RCC 7860 (cell line): Measurements from ENCODE around the gene LAMB2.
A peak's percentile ranks its signal among the peaks of the same experiment; 100 is the strongest.

Experiments
- DNase-seq: peaks from one replicate; pipeline ENCODE4 v3.0.0-alpha.2; 2015; ENCODE audit warnings: low spot score
- FAIRE-seq: peaks from 2 replicates; lab custom pipeline; 2012; peaks lifted over from hg19 to GRCh38; lab: Jason Lieb, UNC

LAMB2 gene

DNA sequence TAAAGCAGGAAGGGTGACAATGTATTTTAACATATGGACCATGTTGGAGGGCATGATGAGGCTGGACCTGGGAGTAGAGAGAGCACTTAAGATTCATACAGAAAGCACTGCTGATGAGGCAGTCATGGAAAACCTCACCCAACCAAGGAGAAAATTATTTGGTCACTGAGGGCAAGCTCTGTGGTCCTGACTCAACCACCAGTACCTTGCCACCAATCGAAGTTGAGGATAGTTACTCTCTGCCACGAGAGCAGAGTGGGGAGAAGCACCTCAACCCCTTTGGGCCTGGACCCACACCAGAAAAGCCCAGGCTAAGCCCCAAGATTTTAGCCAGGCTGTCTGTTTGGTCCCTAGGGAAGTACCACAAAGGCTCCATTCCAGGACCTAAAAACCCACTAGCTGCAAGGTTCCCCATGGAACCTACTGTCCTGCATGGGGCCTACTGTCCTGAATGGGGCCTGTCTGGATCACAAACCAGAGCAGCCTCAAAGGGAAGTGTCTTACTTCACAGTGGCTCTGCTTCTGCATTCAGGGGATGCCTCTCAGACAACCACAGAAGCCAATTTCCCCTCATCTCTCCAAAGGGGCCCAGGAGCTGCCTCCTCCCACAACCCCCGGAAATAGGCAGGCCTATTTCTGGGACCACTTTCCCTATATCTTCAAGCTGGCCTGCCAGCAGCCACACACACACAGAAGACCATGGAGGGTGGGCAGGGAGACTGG, 29.1 kb upstream of the LAMB2 start:
- no peak for DNase-seq
- no peak for FAIRE-seq

- FAIRE-seq (no peak), DNase-seq (no peak)
Observed at GRCh38 chr3:49161197-49161596, 28.3 kb upstream of the LAMB2 start.

- DNase-seq: peak; percentile 78
- peak; percentile 84 for FAIRE-seq
Observed at GRCh38 chr3:49158792-49159191, 25.9 kb upstream of the LAMB2 start.

GRCh38 chr3:49158103-49158709, 25.4 kb upstream of the LAMB2 start:
- DNase-seq (peak; percentile 22), FAIRE-seq (no peak)

- no peak for DNase-seq
- FAIRE-seq: no peak
Observed at GRCh38 chr3:49157289-49157688, 24.4 kb upstream of the LAMB2 start.

- no peak for FAIRE-seq
- DNase-seq: no peak
Observed at GRCh38 chr3:49153349-49153912, 20.6 kb upstream of the LAMB2 start.

- FAIRE-seq (no peak), DNase-seq (no peak)
Observed at GRCh38 chr3:49151610-49152009, 18.8 kb upstream of the LAMB2 start.

DNA sequence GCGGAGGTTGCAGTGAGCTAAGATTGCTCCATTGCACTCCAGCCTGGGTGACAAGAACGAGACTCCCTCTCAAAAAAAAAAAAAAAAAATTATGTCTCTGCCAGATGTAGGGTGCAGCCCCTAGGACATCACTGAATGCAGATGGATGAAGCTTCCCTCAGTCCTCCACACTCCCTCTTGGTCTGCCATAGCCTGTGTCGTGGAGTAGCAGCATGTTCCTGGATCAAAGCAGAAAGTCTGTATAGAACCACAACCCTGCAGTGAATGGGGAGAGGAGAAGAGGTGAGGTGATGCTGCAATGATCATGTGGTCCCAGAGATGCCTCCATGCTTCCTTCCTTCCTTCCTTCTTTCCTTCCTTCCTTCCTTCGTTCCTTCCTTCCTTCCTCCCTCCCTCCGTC, 15.3 kb upstream of the LAMB2 start:
- DNase-seq (no peak), FAIRE-seq (no peak)

DNA sequence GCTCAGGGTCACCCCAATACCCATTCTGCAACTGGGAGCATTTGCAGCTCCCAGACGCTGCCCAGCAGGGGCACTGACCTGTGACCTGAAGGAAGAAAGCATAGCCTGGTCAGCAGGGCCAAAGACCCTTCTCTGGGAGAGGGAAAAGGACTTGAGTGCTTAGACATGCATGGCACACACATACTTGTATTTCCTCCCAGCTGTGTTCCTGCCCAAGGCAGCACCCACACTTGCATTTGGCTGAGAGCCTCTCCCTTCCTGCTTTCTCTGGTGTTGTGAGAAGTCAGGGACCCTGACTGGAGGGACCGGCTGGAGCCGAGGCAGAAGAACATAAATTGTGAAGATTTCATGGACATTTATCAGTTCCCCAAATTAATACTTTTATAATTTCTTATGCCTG, 7.2 kb upstream of the LAMB2 start:
- FAIRE-seq (no peak), DNase-seq (no peak)

GRCh38 chr3:49135499-49135898, 2.6 kb upstream of the LAMB2 start:
- FAIRE-seq: no peak
- DNase-seq: no peak

- FAIRE-seq (no peak), DNase-seq (no peak)
Observed at GRCh38 chr3:49134471-49135265, 1.8 kb upstream of the LAMB2 start.

- FAIRE-seq: no peak
- peak; percentile 72 for DNase-seq
Observed at GRCh38 chr3:49133226-49133951, 539 bp upstream of the LAMB2 start.

- DNase-seq: no peak
- no peak for FAIRE-seq
Observed at GRCh38 chr3:49132073-49132436, 795 bp downstream of the LAMB2 start.

- DNase-seq (no peak), FAIRE-seq (no peak)
Observed at GRCh38 chr3:49131576-49131975, 1.3 kb downstream of the LAMB2 start.

- FAIRE-seq (no peak), DNase-seq (no peak)
Observed at GRCh38 chr3:49131040-49131439, 1.8 kb downstream of the LAMB2 start.

- FAIRE-seq: no peak
- no peak for DNase-seq
Observed at GRCh38 chr3:49124991-49125670, 7.7 kb downstream of the LAMB2 start.

DNA sequence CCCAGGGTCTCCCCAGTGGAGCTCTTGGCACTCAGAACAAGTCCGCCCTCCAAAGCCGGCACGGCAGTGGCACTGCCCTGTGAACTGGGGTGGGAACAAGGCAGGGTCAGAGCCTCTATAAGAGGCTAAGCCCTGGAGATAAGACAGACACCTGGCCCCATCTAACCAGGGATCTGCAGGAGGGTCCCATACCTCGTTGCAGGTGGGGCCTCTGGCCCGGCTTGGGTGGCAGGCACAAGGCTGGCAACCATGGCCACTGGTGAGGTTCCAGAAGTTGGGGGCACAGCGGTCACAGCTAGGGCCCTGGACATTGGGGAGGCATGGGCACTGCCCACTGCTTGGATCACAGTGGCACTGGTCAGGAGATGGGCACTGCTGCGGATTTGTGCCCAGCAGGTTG, 8.6 kb downstream of the LAMB2 start:
- FAIRE-seq (no peak), DNase-seq (no peak)

DNA sequence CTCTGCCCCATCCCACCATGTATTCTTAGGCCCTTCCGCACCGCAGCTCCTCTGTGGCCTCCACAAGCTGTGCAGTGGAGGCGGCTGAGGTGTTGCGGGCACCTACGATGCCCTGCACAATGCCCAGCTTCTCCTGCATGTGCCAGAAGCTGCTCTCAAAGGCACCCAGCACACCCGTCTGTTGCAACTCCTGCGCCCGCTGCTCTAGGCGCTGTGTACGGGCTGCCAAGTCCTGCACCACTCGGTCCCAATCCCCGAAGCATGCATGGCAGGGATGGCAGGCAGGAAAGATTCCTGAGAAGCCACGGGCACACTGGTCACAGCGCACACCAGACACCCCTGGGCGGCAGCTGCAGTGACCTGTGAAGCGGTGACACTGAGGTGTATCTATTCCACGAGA, 9.2 kb downstream of the LAMB2 start:
- FAIRE-seq (no peak), DNase-seq (no peak)

GRCh38 chr3:49122886-49123545, 9.8 kb downstream of the LAMB2 start:
- FAIRE-seq (no peak), DNase-seq (no peak)

- no peak for FAIRE-seq
- DNase-seq: no peak
Observed at GRCh38 chr3:49122451-49122850, 10.4 kb downstream of the LAMB2 start.
